H1 (cell line): ENCODE measurements around the gene RXRA. TPM values are rescaled to one million over a fixed set of nuclear protein-coding genes. Genes with fewer than 3 reads are reported as not detected.

Experiments
- CTCF ChIA-PET: fragments of 300-600 bp; sonication (Branson Sonifier 250); formaldehyde crosslinking; loops from one replicate; lab custom pipeline; 2021; ENCODE audit not compliant: partially characterized antibody; lab: Charles Lee
- POLR2A ChIA-PET: fragments of 300-600 bp; sonication (Branson Sonifier 250); formaldehyde crosslinking; loops from one replicate; lab custom pipeline; 2021; ENCODE audit warnings: inconsistent platforms; ENCODE audit not compliant: partially characterized antibody; lab: Charles Lee
- DNase-seq, 2 experiments: peaks; one replicate each; pipeline versions ENCODE4 v3.0.0 to v3.0.0-alpha.2; 2010 to 2022; ENCODE audit warnings: low spot score in 2 of 2, low read depth in 1 of 2, mixed read lengths in 1 of 2
- FAIRE-seq: peaks from 2 replicates; lab custom pipeline; 2011; peaks lifted over from hg19 to GRCh38; lab: Jason Lieb, UNC
- H2AFZ ChIP-seq: 2 replicates; pipeline ENCODE4 v1.8.1; 2012; ENCODE audit warnings: low read length, inconsistent platforms
- H2AK5ac ChIP-seq: 2 replicates; pipeline ENCODE4 v1.6.1; 2013; ENCODE audit warnings: low read depth, low read length
- H2BK120ac ChIP-seq: replicated peaks from 2 replicates; pipeline ENCODE3; 2013; ENCODE audit warnings: low read depth, low read length, inconsistent platforms
- H2BK12ac ChIP-seq: 2 replicates; pipeline ENCODE4 v1.6.1; 2013; ENCODE audit warnings: low read depth, low read length
- H2BK15ac ChIP-seq: 2 replicates; pipeline ENCODE4 v1.6.1; 2013; ENCODE audit warnings: low read length
- H2BK20ac ChIP-seq: 2 replicates; pipeline ENCODE4 v1.6.1; 2013; ENCODE audit warnings: low read length
- H2BK5ac ChIP-seq: 2 replicates; pipeline ENCODE4 v1.6.1; 2013; ENCODE audit warnings: low read depth, low read length
- H3K14ac ChIP-seq: 2 replicates; pipeline ENCODE4 v1.6.1; 2013; ENCODE audit warnings: inconsistent platforms; ENCODE audit not compliant: insufficient read length
- H3K18ac ChIP-seq: 2 replicates; pipeline ENCODE4 v1.6.1; 2013; ENCODE audit warnings: low read length; ENCODE audit errors: extremely low read depth
- H3K23ac ChIP-seq: 2 replicates; pipeline ENCODE4 v1.6.1; 2013; ENCODE audit warnings: inconsistent platforms; ENCODE audit not compliant: insufficient read length
- H3K23me2 ChIP-seq: 2 replicates; pipeline ENCODE4 v1.6.1; 2013; ENCODE audit warnings: low read depth, low read length
- H3K27ac ChIP-seq: 2 replicates; pipeline ENCODE4 v1.6.1; 2011; ENCODE audit warnings: low read depth, low read length, inconsistent platforms
- H3K27me3 ChIP-seq, 4 experiments: replicated peaks in 1 of 4; 1 replicate in 1 of 4; 2 replicates in 3 of 4; pipeline versions ENCODE4 v1.6.1 to v1.8.1; 2011 to 2013; ENCODE audit warnings: low read length in 3 of 4, mild to moderate bottlenecking in 3 of 4, inconsistent platforms in 2 of 4, mixed read lengths in 2 of 4, moderate library complexity in 1 of 4; ENCODE audit not compliant: control insufficient read depth in 3 of 4, insufficient read depth in 3 of 4; ENCODE audit errors: extremely low read depth in 1 of 4
- H3K36me3 ChIP-seq, 4 experiments: 2 replicates each; pipeline versions ENCODE4 v1.6.1 to v1.8.1; 2011 to 2013; ENCODE audit warnings: mild to moderate bottlenecking in 4 of 4, low read length in 3 of 4, moderate library complexity in 2 of 4, control low read depth in 1 of 4, inconsistent platforms in 1 of 4; ENCODE audit not compliant: insufficient read depth in 4 of 4, control insufficient read depth in 2 of 4
- H3K4ac ChIP-seq: replicated peaks from 2 replicates; pipeline ENCODE3; 2013; ENCODE audit warnings: low read length, low read depth, mixed read lengths, inconsistent platforms; ENCODE audit not compliant: insufficient read length
- H3K4me1 ChIP-seq, 4 experiments: replicated peaks in 1 of 4; 1 replicate in 1 of 4; 2 replicates in 3 of 4; pipeline versions ENCODE4 v1.6.1 to v1.8.1; 2011 to 2013; ENCODE audit warnings: low read length in 3 of 4, inconsistent platforms in 2 of 4, mixed read lengths in 1 of 4; ENCODE audit not compliant: insufficient read depth in 4 of 4, control insufficient read depth in 3 of 4
- H3K4me2 ChIP-seq, 2 experiments: 2 replicates each; pipeline versions ENCODE4 v1.6.1 to v1.8.1; 2011 to 2013; ENCODE audit warnings: low read depth in 2 of 2, low read length in 2 of 2, control low read depth in 1 of 2, inconsistent platforms in 1 of 2, mild to moderate bottlenecking in 1 of 2; ENCODE audit not compliant: insufficient read depth in 1 of 2
- H3K4me3 ChIP-seq, 4 experiments: fragments of 200-600, 300-600 bp in 1 of 4; sonication (generic), shearing (Covaris generic), sonication (Bioruptor Twin) in 1 of 4; 2 replicates each; pipeline versions ENCODE4 v1.5.1 to v1.8.1; 2011 to 2016; ENCODE audit warnings: low read length in 4 of 4, low read depth in 3 of 4, control low read depth in 2 of 4, inconsistent platforms in 2 of 4, mild to moderate bottlenecking in 2 of 4, mixed read lengths in 1 of 4, moderate library complexity in 1 of 4; ENCODE audit not compliant: insufficient read depth in 2 of 4; ENCODE audit errors: extremely low read depth in 1 of 4
- H3K56ac ChIP-seq: replicated peaks from 2 replicates; pipeline ENCODE3; 2013; ENCODE audit warnings: low read depth, mild to moderate bottlenecking, mixed read lengths, low read length, inconsistent platforms; ENCODE audit not compliant: insufficient read length
- H3K79me1 ChIP-seq: 2 replicates; pipeline ENCODE4 v1.6.1; 2013; ENCODE audit warnings: low read depth, low read length, control low read depth
- H3K79me2 ChIP-seq, 2 experiments: 2 replicates each; pipeline versions ENCODE4 v1.6.1 to v1.8.1; 2012 to 2013; ENCODE audit warnings: low read length in 2 of 2, mild to moderate bottlenecking in 2 of 2, inconsistent platforms in 1 of 2; ENCODE audit not compliant: insufficient read depth in 2 of 2, control insufficient read depth in 1 of 2
- H3K9ac ChIP-seq, 4 experiments: replicated peaks in 1 of 4; 1 replicate in 1 of 4; 2 replicates in 3 of 4; pipeline versions ENCODE4 v1.6.1 to v1.8.1; 2011 to 2013; ENCODE audit warnings: low read depth in 3 of 4, low read length in 3 of 4, control low read depth in 2 of 4, mild to moderate bottlenecking in 2 of 4, moderate library complexity in 2 of 4, inconsistent platforms in 1 of 4; ENCODE audit errors: extremely low read depth in 1 of 4
- H3K9me3 ChIP-seq, 2 experiments: 2 replicates each; pipeline versions ENCODE4 v1.6.1 to v1.8.1; 2012 to 2013; ENCODE audit warnings: mild to moderate bottlenecking in 2 of 2, moderate library complexity in 2 of 2, control low read depth in 1 of 2, inconsistent platforms in 1 of 2, low read depth in 1 of 2, low read length in 1 of 2, mixed read lengths in 1 of 2; ENCODE audit not compliant: insufficient read depth in 2 of 2
- H4K20me1 ChIP-seq, 2 experiments: replicated peaks in 1 of 2; 2 replicates each; pipeline versions ENCODE3 to v1.8.1; 2011 to 2013; ENCODE audit warnings: inconsistent platforms in 2 of 2, low read length in 2 of 2, mild to moderate bottlenecking in 1 of 2; ENCODE audit not compliant: insufficient read depth in 2 of 2, control insufficient read depth in 1 of 2
- H4K5ac ChIP-seq: 2 replicates; pipeline ENCODE4 v1.6.1; 2013; ENCODE audit warnings: low read length, low read depth, mixed read lengths, inconsistent platforms; ENCODE audit not compliant: insufficient read length
- H4K8ac ChIP-seq: 2 replicates; pipeline ENCODE4 v1.8.0; 2013; ENCODE audit warnings: mild to moderate bottlenecking, moderate library complexity, low read length, inconsistent platforms; ENCODE audit not compliant: insufficient read depth; ENCODE audit errors: extremely low read depth
- H4K91ac ChIP-seq: replicated peaks from 2 replicates; pipeline ENCODE3; 2013; ENCODE audit warnings: low read length, mixed read lengths, inconsistent platforms; ENCODE audit not compliant: insufficient read length
- SIX5 ChIP-seq: IDR thresholded peaks from 2 replicates; pipeline ENCODE4 v1.6.1; 2011; ENCODE audit warnings: mild to moderate bottlenecking, low read depth, low read length
- WGBS, 2 experiments: shearing (Covaris generic) in 1 of 2; methylation state at CpG; one replicate each; pipeline versions ENCODE4 v1.1.6 to v1.1.7; 2013 to 2015; ENCODE audit warnings: low lambda C conversion rate in 2 of 2, mixed read lengths in 2 of 2, inconsistent platforms in 1 of 2, low coverage in 1 of 2, missing lambda C conversion rate in 1 of 2; ENCODE audit not compliant: insufficient replicate concordance in 2 of 2, insufficient coverage in 1 of 2, insufficient read length in 1 of 2; ENCODE audit errors: extremely low coverage in 1 of 2, missing lambda C conversion rate in 1 of 2; 5-methylcytosine and 5-hydroxymethylcytosine counted together
- polyA plus RNA-seq, 7 experiments: library from polyadenylated mRNA; depleted of rRNA in 3 of 7; stranded (reverse) in 5 of 7; unstranded in 2 of 7; fragments of >200 nt in 5 of 7; fragments of 200-250 nt in 2 of 7; gene quantifications; 1 replicate in 5 of 7; 2 replicates in 1 of 7; 4 replicates in 1 of 7; pipeline versions ENCODE4 v1.2.1 to v1.2.3, GENCODE V29; 2011 to 2013; ENCODE audit warnings: missing spikeins in 2 of 7, mixed read lengths in 2 of 7
- total RNA-seq: library from RNA; stranded (reverse); fragmentation: NEBNext Ultra II Directional; extraction: Animal tissue kit (Norgen Biotek cat#: 25700); gene quantifications from 2 replicates; pipeline ENCODE4 v1.2.1, GENCODE V29; 2021

RXRA gene
- total and polyA plus RNA-seq, 2 of the 8 experiments (the other 6 are each of a cell fraction or from before 2014, with no cell fraction given), result 9.8 to 29.4 TPM

- WGBS, 2 experiments, result 82% methylated on average over 16 of the region's 17 CpGs; no CpG with 5 or more reads in 1 of the 2 experiments
- Histone ChIP-seq H3K4me1 (no peaks in the 10 kb centered on the region; a peak in 1 of 7 replicates), H4K91ac (no peak overlapping the region), H3K9me3 (no peaks in the 10 kb centered on the region), H3K9ac (no peak overlapping the region), H2AFZ (no peak overlapping the region), H3K79me2 (peaks cover 0 to 26% of the 10 kb centered on the region in 2 experiments; a peak in 1 of 4 replicates), H3K18ac (no peak overlapping the region), H3K14ac (no peak overlapping the region), H2BK12ac (no peak overlapping the region), H2BK120ac (no peak overlapping the region), H3K23me2 (no peaks in the 10 kb centered on the region), H3K27me3 (no peaks in the 10 kb centered on the region), H3K23ac (no peak overlapping the region), H2BK20ac (no peak overlapping the region), H3K4ac (no peak overlapping the region), H3K56ac (no peak overlapping the region), H3K36me3 (no peaks in the 10 kb centered on the region), H2BK15ac (no peak overlapping the region), H2BK5ac (peak overlapping the region; percentile 35; the same call in 1 of the 2 replicates), H3K79me1 (peaks cover 17% of the 10 kb centered on the region), H3K27ac (no peak overlapping the region), H4K20me1 (peaks cover 17 to 43% of the 10 kb centered on the region in 2 experiments), H4K5ac (no peak overlapping the region), H3K4me2 (no peak overlapping the region), H3K4me3 (no peak overlapping the region), H4K8ac (peak overlapping the region; percentile 11; the same call in 1 of the 2 replicates), H2AK5ac (no peak overlapping the region)
- DNase-seq (no peak), FAIRE-seq (no peak)
- TF ChIP-seq SIX5, result no peak
- ChIA-PET POLR2A (no interaction called here), CTCF (interaction anchor here (0.8 to 1.5 kb wide), 4 partner anchors 9 to 219 kb away, joined by 3 read pairs; no protein-coding TSS in a partner anchor)
These were observed 32.5 kb downstream of the RXRA start for GRCh38 chr9:134358662-134359319.
